Uterus (tissue), 2 donors: Measurements from ENCODE around the gene CCSER2.

Experiments
- POLR2A ChIP-seq, 2 donors: fragments of 450-650 bp; IDR thresholded peaks; one replicate each; pipeline ENCODE4 v1.6.1; 2016; ENCODE audit warnings: antibody characterized with exemption in 2 of 2, mild to moderate bottlenecking in 1 of 2, moderate library complexity in 1 of 2
- TF ChIP-seq, protein P1 (sequence below), 4 experiments: fragments of 200-600 bp in 2 of 4; fragments of 450-650 bp in 2 of 4; sonication (generic) in 2 of 4; IDR thresholded peaks; one replicate each; pipeline ENCODE4 v1.5.1; 2016 to 2019; ENCODE audit warnings: antibody characterized with exemption in 4 of 4, mild to moderate bottlenecking in 2 of 4, moderate library complexity in 1 of 4

DNA sequence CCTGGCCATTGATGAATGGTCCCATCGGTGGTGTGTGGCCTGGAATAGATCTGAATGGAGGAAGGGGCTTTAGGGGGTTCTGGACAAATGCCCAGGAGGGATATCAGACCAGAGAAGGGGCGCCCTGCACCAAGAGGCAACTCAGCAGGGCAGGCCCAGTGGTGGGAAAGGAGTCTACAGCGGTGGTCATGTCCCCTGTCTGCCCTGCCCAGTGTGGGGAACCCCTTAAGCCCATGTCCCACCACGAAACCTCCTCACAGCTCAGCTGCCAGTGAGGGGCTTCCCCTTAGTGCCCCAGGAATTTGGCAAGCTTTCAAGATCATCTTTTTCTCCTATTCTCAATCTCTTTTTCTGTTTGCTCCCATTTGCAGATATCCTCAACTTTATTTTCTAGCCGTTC, 14.1 kb upstream of the CCSER2 start:
- TF ChIP-seq, protein P1, sequence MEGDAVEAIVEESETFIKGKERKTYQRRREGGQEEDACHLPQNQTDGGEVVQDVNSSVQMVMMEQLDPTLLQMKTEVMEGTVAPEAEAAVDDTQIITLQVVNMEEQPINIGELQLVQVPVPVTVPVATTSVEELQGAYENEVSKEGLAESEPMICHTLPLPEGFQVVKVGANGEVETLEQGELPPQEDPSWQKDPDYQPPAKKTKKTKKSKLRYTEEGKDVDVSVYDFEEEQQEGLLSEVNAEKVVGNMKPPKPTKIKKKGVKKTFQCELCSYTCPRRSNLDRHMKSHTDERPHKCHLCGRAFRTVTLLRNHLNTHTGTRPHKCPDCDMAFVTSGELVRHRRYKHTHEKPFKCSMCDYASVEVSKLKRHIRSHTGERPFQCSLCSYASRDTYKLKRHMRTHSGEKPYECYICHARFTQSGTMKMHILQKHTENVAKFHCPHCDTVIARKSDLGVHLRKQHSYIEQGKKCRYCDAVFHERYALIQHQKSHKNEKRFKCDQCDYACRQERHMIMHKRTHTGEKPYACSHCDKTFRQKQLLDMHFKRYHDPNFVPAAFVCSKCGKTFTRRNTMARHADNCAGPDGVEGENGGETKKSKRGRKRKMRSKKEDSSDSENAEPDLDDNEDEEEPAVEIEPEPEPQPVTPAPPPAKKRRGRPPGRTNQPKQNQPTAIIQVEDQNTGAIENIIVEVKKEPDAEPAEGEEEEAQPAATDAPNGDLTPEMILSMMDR (IDR thresholded peaks at IDR 0.05): no peak
- no peak for TF ChIP-seq POLR2A (IDR thresholded peaks at IDR 0.05)
